Measurements from ENCODE around the gene ALG2.
A peak's percentile ranks its signal among the peaks of the same experiment; 100 is the strongest.

ALG2 gene

DNA sequence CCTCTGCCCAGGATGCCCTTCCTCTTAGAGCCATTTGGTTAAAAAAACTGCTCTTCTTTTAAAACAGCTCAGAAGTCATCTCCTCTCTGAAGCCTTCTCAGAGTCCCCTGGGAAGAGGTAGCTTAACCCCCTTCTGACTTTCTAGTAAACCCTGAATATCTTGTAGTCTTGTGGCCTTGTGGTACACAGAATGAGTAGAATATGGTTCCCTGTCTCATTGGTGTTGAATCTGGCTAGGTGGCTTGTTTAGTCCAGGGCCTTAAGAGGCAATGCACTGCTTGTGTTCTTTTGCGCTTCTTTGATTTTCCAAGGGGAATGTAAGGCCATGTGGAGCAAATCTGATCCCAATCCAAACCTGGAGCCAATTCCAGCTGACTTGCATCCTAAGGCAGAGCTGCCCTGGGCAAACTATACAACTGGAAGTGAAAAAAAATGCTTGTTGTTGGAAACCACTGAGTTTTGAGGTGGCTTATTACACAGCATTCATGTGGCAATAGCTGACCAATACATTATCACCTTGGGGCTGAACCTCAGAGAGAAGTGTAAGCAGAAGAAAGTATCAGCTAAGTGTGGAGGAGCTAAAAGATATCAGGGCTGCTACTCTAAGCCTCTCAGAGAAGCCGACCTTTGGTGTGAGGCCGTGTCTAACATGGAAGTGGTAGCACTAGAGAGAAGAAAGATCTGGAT, 31.0 kb downstream of the ALG2 start:
- DNase-seq, result no peak

DNA sequence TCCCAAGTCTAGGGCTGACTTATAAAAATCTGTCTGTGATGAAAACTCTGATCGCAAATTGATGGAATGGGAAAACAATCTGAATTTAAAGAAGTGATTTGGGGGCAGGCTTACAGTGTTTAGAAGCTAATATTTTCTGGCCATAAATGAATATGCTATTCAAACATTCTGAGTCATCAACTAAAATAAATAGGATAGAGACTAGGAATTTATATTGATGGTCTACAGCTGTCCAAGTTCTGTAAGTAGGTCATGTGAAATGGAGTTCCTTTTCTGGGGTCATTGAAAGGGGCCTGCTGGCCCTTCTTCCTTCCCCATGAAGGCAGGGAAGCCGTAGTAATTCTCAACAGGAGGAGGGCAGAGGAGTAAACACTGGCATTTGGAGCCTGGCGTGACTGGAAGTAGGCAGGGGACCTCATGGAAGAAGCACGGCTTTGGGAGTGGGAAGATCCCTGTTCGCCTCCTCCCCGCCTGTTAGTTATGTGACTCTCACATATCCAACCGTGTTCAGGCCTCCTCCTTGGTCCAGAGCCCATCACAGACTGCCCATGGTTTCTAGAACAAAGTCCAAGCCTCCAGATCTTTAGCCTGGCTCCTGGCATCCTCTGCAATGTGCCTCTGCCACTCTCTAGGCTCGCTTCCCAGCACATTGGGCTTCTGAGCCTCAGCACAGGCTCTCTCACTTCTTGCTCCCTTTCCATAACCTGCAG, 31.7 kb downstream of the ALG2 start:
- DNase-seq, result no peak

DNA sequence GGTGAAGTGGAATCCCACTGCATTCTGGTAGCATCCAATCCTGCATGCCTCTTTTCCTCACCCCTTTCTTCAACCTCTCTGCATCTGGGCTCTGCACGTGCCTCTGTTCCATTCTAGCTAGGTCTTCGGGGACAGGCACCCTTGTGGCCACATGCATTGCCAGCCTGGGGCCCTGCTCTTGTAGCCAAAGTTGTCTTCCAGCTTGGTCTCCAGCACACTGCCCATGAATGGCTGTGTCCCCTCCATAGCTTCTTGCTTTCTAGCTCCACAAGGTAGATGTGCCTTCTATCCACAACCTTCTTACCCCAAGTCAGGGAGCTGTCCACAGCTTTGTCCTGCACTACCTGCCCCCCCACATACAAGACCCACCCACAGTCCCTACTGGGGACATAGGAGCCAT, 32.6 kb downstream of the ALG2 start:
- no peak for DNase-seq

DNA sequence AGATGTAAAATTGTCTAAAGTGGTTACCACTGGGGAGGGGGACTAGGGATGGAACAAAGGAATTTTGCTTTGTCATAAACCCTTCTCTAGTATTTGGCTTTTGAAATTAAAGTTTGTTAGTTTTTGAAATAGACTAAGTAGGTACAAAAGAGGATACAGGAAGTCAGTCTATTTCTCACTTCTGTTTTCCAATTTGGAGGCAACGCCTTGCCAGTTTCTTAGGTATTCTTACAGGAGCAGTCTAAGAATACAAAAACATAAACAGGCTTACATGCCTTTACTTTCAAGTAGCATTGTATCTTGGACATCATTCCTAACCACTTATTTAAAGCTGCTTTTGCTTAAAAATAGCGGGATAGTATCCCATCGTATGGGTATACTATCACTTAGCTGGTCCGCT, 34.4 kb downstream of the ALG2 start:
- DNase-seq, result no peak

DNA sequence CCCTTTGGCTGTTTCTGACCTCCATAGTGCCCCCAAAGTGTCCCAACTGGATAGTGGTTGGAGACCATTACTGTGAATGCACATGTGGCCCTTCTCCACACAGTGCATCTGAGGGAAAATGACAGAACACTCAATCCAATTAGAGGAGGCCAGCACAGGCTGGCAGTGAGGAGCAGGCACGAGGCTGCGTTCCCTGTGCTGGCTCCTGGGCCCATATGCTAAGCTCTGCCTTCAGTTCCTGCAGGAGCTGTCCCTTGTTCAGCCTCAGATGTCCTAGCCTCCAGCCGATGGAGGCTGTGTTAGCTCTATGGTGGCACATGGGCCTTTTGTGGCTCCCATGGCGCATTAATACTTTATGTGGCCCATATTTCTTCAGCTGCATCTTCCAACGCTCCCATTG, 35.8 kb downstream of the ALG2 start:
- DNase-seq, result no peak

DNA sequence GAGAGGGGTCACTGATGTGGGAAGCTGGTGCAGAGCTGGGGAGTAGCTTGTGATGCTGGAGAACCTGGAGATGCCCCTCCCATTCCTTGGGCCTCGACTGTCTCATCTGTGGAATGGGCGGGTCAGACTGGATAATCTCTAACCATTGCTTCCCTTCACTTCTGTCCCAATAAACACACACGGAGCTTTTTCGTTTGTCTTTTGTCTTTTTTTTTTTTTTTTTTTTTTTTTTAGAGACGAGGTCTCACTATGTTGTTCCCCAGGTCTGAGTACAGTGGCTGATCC, 36.5 kb downstream of the ALG2 start:
- no peak for DNase-seq

DNA sequence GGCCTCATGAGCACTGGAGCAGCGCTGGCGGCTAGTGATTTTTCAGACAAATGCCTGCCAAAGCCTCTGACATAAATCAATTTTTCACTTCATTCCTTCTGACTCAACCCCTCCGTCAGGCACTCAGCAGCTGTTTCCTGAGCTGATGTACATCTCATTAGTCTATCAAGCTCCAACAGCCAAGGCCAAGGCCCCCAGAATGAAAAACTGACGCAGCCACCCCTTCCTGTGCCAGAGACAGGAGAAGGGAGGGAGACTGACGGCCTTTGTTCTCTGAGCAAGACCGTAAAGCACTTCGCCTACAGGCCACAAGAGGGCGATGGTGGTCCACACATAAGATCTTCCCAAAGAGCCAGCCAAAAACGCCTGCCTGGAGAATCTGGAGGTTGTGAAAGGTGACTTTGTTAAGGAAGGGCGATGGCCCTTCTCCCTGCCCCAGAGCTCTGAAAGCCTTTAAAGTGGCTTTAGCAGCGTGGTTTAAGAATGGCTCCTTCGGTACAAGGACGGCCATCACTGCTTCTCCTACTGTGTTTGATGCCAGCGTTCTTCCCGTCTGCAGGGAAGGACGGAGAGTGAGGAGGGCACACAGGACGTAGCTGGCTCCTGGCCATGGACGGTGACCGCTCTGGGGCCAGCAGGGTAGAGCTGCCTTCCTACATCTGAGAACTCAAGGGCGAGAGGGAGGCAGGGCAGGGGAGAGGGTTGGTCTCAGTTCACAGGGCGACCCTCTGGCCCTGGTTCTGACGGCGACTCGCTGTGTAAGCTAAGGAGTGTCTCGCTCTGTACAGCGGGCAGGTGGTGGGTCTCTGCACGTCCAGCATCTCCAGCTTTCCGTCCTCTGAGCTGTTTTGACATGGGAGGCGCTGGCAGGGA, 37.0 kb downstream of the ALG2 start:
- peak; percentile 68 for DNase-seq

DNA sequence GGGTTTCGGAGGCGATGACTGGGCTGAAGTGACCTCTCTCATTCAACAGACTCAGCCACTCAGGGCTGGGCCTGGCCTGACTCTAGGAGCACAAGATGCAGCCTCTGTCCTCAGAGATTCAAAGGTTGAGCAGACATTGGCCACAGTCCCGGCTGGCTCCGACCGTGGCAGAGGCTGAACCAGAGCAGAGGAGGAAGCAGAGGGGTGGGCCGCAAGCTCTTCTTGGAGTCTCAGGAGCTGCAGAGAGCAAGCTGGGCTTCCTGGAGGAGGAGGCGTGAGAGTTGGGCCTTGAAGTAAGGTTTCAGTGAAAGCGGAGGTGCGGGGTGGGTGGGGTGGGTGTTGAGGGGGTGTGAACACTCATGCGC, 37.6 kb downstream of the ALG2 start:
- DNase-seq, result no peak

DNA sequence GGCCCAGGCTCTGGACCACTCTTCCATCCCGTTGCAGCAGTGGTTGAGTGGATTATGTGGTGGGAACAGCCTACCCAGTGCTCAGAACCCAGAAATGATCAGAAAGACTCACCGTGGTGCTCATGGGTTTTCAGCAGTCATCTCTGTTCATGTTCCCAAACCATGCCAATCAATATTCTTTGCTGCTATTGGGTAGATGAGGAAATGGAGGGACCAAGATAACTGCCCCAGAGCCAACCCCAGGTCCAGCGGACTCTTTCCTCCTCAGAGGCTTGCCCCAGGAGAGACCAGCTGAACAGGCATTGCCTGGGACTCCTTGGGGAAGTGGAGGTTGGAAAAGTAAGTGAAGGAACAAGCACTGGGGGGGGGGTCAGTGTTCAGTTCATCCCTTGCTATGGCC, 38.1 kb downstream of the ALG2 start:
- no peak for DNase-seq

DNA sequence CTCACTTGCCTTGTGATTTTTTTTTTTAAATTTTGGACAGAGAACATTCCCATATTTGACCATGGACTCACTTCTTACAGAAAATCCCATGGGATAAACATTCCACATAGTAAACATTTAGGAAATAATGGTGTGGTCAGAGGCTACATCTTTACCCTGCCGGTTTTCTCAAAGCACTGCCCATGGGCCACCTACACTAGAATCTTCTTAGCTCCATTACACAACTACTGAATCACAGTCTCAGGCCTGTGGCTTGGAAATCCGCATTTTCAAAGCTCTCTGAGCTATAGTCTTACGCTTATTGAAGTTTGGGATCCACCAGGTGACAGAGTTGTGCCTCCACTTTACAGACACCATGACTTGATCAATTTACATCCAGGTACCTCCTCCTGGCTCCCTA, 39.4 kb downstream of the ALG2 start:
- DNase-seq, result no peak

DNA sequence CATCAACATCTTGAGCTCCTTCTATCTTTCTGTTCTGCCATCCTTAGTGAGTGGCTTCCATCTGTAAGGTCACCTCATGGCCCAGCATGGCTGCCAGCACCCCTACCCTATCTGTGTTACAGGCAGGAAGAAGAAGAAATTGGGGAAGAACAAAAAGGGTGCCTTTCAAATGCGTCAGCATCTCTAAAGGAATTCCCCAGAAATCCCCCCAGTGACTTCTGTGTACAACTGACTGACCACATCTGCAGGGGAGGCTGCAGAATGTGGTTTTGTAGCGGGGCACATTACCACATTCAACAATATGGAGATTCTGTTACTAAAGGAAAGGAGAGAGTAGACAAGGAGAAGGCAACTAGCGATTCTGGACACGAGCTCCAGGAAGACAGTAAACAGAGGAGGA, 40.1 kb downstream of the ALG2 start:
- no peak for DNase-seq

DNA sequence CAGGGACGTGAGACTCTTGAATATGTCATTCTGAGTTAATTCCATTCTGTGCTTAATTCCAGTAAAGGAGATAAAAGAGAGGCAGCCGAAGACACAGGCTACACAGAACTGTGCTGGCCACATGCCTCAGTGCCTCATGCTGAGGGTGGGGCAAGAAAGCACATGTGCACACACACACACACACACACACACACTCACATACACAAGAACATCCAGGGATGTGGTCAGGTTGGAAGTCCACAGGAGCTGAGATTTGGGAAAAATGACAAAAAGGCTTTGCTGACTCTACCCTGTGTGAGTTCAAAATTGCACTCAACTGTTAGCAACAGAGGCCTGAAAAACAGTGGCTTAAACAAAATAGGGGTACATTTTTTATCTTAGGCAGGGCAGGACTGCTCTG, 40.5 kb downstream of the ALG2 start:
- DNase-seq, result no peak

DNA sequence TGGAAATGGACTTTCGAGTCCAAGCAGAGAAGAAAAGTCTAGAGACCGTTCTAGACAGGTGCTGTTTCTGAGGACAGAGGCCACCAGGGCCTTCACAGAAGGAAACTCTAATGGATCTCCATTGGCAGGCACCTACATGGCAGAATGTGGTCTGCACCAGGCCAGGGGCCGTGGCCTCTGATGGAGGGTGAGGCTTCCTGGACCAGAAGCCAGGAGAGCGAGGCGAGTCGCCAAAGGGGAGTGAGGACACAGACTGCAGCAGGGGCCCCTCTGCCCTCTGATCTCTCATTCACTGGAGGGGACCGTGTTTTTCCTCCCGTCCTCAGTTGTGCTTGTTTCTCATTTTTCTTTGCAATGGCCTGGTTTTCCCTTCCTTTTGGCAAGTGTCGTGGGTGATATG, 41.1 kb downstream of the ALG2 start:
- no peak for DNase-seq

DNA sequence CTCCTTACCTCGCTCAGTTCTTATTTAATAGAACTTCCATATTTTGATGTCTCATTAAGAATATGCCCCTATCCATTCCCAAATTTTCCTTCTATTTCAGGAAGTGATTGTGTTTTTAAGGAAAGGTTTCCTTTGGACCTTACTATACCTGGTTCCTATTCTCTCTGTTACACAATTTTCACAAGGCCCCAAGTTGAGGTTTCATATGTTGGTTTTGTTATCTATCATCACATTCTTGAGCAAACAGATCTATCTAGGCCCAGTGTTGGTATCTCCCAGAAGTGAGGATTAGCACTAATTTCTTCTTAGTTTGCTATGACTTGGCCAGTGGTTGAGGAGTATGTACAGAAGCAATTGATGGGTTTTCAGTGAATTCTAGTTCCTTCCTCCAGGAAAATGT, 41.5 kb downstream of the ALG2 start:
- no peak for DNase-seq

DNA sequence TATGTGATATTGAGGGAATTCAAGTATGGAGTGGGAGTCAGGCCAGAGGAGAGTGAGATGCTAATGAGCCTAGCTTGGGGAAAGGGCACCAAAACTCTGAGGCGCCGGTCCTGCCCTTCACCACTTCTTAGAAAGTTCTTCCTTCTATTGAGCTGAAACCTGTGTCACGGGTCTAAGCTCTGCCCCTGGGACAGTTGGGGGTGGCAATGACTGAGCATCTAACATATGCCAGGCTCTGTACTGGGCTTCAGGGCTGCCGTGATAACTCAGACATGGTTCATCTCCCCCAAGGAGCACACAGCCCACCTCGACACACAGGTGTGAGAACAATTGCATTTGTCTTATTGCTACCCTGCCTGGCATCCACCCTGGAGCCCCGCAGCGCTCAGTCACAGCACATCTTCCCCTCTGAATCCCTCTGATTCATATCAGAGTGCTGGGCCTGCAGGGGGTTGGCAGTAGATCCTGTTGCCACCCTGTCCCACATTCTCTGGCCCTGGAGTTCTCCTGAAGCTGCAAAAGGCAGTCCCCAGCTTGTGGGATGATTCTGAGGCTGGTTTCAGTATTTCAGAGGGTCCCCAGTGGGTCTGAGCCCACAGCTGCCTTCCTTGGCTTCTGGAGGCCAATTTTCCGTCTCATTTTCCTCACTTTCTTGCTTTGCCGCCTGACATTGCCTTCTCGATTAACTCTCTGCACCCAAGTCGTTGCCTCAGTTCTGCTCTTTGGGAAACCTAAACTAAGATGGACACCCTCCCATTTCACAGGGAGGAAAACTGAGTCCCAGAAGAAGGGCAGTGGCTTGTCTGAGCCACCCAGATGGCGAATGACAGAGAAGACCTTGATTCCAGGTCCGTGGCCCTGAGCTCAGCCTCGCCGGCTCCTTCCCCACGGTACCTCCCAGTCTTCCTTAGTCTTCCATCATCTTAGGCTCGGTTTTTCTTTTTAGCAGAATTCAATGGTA, 42.5 kb downstream of the ALG2 start:
- DNase-seq, result no peak

DNA sequence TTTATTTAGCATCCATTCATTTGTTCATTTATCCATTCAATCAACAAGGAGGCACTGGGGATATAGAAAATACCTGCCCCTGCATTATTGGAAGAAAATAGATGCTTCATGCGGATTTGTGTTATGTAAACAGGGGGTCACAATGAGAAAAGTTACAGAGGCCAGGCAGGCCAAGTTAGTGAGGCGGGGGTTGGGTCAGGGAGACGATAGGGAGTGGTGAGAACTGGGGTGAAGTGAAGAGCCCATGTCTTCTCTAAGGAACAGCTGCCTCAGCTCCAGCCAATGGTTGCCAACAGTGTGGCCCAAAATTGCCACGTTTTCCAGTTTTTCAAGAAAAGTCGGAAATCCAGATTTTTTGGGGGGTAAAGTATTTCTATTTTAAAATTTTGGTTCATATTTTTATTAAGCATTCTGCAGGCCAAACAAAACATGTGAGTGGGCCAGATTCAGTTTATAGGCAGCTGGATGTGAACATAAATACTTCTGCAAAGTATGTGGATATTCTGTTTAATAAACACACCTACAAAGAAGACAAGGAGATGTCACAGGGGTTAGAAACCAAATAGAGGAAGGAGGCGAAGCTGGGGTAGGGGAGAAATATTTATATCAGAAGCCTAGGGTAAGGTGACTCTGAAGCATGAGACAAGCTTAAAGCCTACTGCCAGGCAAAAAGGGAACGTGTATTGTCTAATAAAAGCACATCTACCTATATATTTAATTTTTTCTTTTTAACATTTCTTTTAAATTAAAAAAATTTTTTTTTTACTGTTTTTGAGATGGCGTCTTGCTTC, 44.0 kb downstream of the ALG2 start:
- DNase-seq, result no peak

DNA sequence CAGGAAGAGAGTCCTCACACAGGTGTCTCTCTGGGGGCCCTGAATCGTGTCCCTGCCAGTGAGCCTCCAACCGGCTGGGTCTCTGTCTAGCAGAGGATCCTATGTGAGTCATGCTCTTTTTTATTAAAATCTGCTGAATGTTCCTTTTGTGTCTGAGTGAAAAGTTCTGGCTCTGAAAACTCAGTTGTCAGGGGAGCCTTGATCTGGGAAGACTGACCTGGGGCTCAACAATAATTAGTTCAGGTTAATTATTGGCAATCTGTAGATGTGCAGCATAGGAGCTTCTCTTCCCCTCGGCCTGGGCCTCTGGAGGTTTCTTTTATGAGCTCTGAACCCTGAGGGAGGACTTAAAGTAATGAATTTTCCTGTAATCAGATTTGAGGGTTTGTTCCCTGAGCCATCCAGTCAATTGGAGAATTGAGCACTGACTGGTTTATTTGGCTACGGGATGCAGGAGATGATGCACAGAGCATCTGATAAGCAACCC, 45.2 kb downstream of the ALG2 start:
- no peak for DNase-seq

DNA sequence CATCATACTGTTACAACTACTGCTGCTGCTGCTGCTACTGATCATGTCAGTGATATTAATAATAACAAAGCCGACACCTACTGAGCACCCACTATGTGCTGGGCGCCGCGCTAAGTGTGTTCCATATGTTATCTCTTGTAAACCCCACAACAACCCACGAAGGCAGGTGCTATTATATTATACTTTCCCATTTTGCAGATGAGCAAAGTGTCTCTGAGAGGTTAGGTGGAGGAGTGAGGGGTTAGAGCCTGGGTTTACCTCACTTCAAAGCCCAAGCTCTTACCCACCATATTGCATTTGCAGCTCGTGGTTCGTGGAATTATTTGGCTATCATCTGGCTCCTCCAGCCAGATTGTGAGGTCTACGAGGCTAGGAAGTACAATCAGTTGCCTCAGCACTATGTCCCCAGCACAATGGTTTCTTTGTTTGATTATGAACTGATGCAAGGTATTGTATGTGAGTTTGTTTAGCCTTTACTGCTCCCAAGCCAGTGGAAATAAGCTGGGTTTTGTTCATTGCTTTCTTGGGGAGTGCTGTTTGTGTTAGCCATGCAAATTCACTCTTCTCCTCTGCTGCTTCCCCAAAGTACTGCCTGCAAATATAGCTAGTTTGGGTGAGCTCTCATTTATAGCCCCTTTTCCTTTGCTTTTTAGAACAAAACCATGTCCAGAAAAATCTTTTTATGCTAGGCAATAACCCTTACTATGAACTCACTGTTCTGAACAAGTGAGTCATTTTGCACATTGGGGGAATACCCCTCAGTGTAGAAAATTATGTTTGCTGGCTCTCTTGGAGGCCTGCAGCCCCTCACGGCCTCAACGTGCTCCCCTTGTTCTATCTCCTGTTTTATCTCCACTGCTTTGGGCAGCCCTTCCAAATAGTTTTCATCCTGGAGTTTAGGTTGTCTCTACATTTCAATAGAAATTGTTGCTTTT, 47.9 kb downstream of the ALG2 start:
- no peak for DNase-seq

DNA sequence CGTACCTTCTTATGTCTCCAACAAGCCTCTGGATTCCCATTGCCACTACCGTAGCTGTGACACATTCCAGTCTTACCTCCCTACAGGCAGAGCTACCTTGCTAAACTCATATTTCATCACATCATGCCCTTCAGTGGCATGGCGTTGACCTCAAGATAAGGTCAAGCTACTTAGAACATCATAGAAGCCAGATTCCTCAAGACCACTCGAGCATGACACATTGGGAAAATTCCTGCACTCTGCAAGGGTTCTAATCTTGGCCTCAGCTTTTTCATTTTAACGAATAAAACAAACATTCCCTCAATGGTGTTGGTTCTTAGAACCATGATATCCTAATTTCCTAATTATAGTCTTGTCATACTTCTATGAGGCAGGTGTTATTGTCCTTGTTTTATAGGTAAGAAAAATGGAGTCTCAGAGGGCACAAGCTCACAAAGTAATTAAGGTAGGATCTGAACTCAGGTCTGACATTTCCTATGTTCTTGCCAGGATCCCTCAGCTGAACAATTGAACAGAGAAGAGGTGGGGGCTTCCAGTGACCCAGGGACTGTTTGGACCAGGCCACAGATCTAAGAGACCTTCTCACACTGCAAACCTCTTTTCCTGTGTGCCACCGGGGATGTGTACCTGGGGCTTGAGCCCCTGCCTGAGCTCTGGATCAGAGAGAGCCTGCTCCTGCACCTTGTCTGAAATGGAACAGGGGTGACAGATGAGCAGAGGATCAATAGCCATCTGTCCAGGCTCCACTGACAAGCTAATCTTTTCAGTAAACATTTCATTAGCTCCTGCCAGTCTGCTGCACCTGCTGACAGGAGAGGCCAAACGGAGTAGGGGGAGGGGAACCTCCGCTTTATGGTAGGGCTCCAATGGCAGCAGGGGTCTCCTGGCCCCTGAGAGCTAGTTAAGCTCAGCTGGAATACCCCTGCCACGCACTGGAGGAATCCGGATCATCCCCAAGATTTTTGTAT, 49.3 kb downstream of the ALG2 start:
- peak; percentile 65 for DNase-seq

Data from NCI-H1417 treated with DMSO at 0.1 percent for 48 hours (cell line).